NT2/D1 (cell line): ENCODE data around the gene IQGAP1.

ENCODE experiments used
- DNase-seq: peaks from one replicate; pipeline ENCODE4 v3.0.0-alpha.2; 2011; ENCODE audit warnings: low read depth, low spot score
- H3K27me3 ChIP-seq: 2 replicates; pipeline ENCODE4 v1.6.0; 2011; ENCODE audit warnings: mild to moderate bottlenecking; ENCODE audit not compliant: insufficient read length, insufficient read depth
- H3K36me3 ChIP-seq: 2 replicates; pipeline ENCODE4 v1.6.1; 2011; ENCODE audit warnings: mild to moderate bottlenecking, low read length, mixed read lengths; ENCODE audit not compliant: insufficient read depth, insufficient read length
- H3K4me1 ChIP-seq: 2 replicates; pipeline ENCODE4 v1.5.1; 2011; ENCODE audit not compliant: insufficient read depth, insufficient read length
- H3K4me3 ChIP-seq: 2 replicates; pipeline ENCODE4 v1.5.1; 2011; ENCODE audit warnings: low read depth; ENCODE audit not compliant: insufficient read length
- H3K9ac ChIP-seq: 2 replicates; pipeline ENCODE4 v1.6.0; 2011; ENCODE audit warnings: low read depth; ENCODE audit not compliant: insufficient read length
- H3K9me3 ChIP-seq: 2 replicates; pipeline ENCODE4 v1.5.1; 2011; ENCODE audit warnings: mild to moderate bottlenecking, low read length; ENCODE audit not compliant: insufficient read depth
- SUZ12 ChIP-seq: IDR thresholded peaks from 2 replicates; pipeline ENCODE4 v1.6.1; 2011; ENCODE audit not compliant: insufficient read length, insufficient read depth; ENCODE audit errors: extremely low read depth
- YY1 ChIP-seq: IDR thresholded peaks from 2 replicates; pipeline ENCODE4 v1.6.1; 2011; ENCODE audit not compliant: insufficient read length, insufficient read depth
- ZNF274 ChIP-seq: IDR thresholded peaks from 2 replicates; pipeline ENCODE4 v1.6.1; 2011; ENCODE audit warnings: mild to moderate bottlenecking, low read depth, low read length

IQGAP1 gene

GRCh38 chr15:90435652-90436337 is 47.8 kb downstream of the IQGAP1 start:
- TF ChIP-seq ZNF274: no peak
- no peak for TF ChIP-seq YY1
- no peak for TF ChIP-seq SUZ12
- Histone ChIP-seq H3K9ac (no peak overlapping the region), H3K4me1 (no peaks in the 10 kb centered on the region), H3K27me3 (no peaks in the 10 kb centered on the region), H3K36me3 (peaks cover 76% of the 10 kb centered on the region), H3K4me3 (no peak overlapping the region), H3K9me3 (no peaks in the 10 kb centered on the region)
- DNase-seq: no peak

GRCh38 chr15:90436952-90437351 is 48.9 kb downstream of the IQGAP1 start:
- TF ChIP-seq ZNF274: no peak
- no peak for TF ChIP-seq YY1
- TF ChIP-seq SUZ12: no peak
- Histone ChIP-seq H3K9me3 (no peaks in the 10 kb centered on the region), H3K4me3 (no peak overlapping the region), H3K27me3 (no peaks in the 10 kb centered on the region), H3K36me3 (peaks cover 76% of the 10 kb centered on the region), H3K4me1 (no peaks in the 10 kb centered on the region), H3K9ac (no peak overlapping the region)
- DNase-seq: no peak

GRCh38 chr15:90437516-90437915 is 49.5 kb downstream of the IQGAP1 start:
- Histone ChIP-seq H3K36me3 (peaks cover 78% of the 10 kb centered on the region), H3K27me3 (no peaks in the 10 kb centered on the region), H3K4me1 (no peaks in the 10 kb centered on the region), H3K9me3 (no peaks in the 10 kb centered on the region), H3K4me3 (no peak overlapping the region), H3K9ac (no peak overlapping the region)
- DNase-seq: no peak
- TF ChIP-seq YY1: no peak
- TF ChIP-seq SUZ12: no peak
- TF ChIP-seq ZNF274: no peak

GRCh38 chr15:90439946-90440345 is 51.9 kb downstream of the IQGAP1 start:
- no peak for TF ChIP-seq SUZ12
- no peak for TF ChIP-seq YY1
- TF ChIP-seq ZNF274: no peak
- peaks cover 80% of the 10 kb centered on the region for H3K36me3 ChIP-seq

GRCh38 chr15:90441027-90441426 is 53.0 kb downstream of the IQGAP1 start:
- Histone ChIP-seq H3K27me3 (no peaks in the 10 kb centered on the region), H3K4me3 (no peak overlapping the region), H3K4me1 (no peaks in the 10 kb centered on the region), H3K9ac (no peak overlapping the region), H3K9me3 (no peaks in the 10 kb centered on the region), H3K36me3 (peaks cover 79% of the 10 kb centered on the region)
- no peak for TF ChIP-seq YY1
- DNase-seq: no peak

More at GRCh38 chr15:90439946-90440345, 51.9 kb downstream of the IQGAP1 start:
- DNase-seq: no peak
- H3K4me1 ChIP-seq: no peaks in the 10 kb centered on the region
- H3K9ac ChIP-seq: no peak overlapping the region
- H3K27me3 ChIP-seq: no peaks in the 10 kb centered on the region
- no peak overlapping the region for H3K4me3 ChIP-seq
- H3K9me3 ChIP-seq: no peaks in the 10 kb centered on the region

GRCh38 chr15:90442423-90442822 is 54.4 kb downstream of the IQGAP1 start:
- H3K4me3 ChIP-seq: no peak overlapping the region
- no peak for TF ChIP-seq YY1
- no peak for TF ChIP-seq SUZ12
- no peak for TF ChIP-seq ZNF274
- H3K4me1 ChIP-seq: no peaks in the 10 kb centered on the region
- no peak for DNase-seq
- no peaks in the 10 kb centered on the region for H3K9me3 ChIP-seq
- no peak overlapping the region for H3K9ac ChIP-seq
- H3K36me3 ChIP-seq: peaks cover 77% of the 10 kb centered on the region
- H3K27me3 ChIP-seq: no peaks in the 10 kb centered on the region

- no peak overlapping the region for H3K9ac ChIP-seq
- DNase-seq: no peak
- H3K36me3 ChIP-seq: peaks cover 91% of the 10 kb centered on the region
- H3K4me1 ChIP-seq: peaks cover 3% of the 10 kb centered on the region
- no peaks in the 10 kb centered on the region for H3K9me3 ChIP-seq
- no peak overlapping the region for H3K4me3 ChIP-seq
- no peak for TF ChIP-seq YY1
- TF ChIP-seq SUZ12: no peak
- TF ChIP-seq ZNF274: no peak
- no peaks in the 10 kb centered on the region for H3K27me3 ChIP-seq
These were observed 61.2 kb downstream of the IQGAP1 start for GRCh38 chr15:90449206-90449735.
